Measurements from ENCODE around the gene ACOX1.

ACOX1 gene

DNA sequence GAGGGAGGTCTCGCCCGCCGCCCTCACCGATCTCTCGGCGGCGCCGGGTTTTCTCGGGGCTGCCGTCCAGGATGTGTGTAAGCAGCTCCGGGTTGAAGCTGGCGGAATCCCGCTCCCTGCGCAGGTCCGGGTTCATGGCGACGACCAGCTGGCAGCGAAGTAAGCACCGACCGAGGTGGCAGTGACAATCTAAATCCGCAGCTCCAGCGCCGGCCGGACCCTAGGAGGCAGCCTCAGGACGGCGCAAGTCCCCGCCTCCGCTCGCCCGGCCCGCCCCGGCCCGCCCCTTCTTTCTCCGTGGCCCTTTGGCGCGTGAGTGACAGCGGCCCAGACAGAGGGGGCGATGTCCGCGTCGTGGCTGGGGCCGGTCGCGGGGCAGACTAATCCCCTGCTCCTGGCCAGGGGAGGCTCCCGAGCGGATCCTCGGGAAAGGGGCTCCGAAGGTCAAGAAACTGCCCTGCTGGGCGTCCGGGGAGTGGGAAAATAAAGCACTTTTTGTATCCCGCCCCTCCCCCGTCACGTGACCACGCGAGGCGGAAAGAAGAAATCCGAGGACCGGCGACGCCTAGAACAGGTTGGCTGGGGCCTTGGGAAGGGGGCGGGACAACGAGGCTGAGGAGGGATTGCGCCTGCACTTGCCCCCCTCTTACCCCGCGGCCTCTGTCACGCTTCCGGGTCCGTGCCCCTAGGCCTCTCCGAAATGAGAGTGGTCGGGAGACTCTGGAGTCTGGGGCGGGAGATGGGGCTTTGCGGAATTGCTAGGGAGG is at the start of gene ACOX1, which contains the start of gene TEN1:
Gene ACOX1 (minus strand): TSS at position 229 of the 767 bp plus-strand sequence. CDS start 93 bp downstream, at position 136.
Gene TEN1 (plus strand): TSS at position 303 of the 767 bp plus-strand sequence. CDS start 6,953 bp downstream, outside the sequence.
- peak; percentile 88 for DNase-seq (ENCODE audit: low read depth)

DNA sequence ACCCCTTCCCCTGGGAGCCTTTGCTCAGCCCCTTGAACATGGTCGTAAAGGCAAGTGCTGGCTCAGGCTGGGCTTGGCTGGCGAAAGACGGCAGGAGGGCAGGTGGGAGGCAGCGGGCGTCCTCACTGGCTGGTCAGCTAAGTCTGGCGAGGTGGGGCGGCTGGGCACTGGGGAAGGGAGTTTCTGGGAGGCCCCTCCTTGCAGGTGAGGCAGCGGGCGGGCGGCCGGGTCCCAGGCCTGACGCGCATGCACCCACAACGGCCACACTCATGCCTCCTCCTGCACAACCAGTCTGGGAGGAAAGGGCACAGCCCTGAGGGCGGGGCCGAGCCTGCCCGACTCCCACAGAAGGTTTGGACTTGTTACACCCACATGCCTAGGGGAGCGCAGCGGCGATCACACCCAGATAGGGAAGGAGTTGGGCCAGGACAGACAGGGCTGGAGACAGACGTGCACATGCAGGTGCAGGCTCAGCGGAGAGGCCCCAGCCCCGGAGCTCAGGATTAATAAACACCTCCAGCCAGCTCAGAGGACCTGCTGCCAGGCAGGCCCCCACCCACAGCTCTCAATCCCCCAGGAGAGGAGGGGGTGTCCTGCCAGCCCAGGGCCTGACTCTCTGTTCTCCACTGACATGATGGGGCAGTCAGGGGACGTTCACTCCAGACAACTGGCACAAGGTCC is 48.3 kb upstream of the ACOX1 start, which contains the start of gene EVPL:
Gene EVPL (minus strand): TSS at position 148 of the 681 bp plus-strand sequence. CDS start 108 bp downstream, at position 40.
- DNase-seq (ENCODE audit: low read depth): no peak

DNA sequence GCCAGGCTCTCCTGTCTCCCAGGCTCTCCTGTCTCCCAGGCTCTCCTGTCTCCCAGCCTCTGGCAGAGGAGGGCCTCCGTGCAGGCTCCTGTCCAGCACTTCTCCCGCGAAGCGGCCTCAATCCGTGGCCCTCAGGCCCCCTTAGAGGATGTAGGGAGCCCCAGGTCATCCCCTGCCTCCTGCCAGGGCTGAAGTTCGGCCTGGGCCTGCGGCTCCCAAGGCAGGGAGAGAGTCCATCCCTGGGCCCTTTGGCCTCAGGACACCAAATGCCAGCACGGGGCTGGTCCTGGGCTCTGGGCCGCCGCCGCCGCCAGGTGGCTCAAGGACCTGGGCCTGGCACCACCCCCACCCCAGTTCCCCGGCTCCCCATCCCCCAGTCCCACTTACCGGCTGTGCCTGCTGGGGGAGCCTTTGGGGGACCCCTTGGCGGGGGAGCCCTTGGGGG is 47.8 kb upstream of the ACOX1 start:
- no peak for DNase-seq (ENCODE audit: low read depth)

DNA sequence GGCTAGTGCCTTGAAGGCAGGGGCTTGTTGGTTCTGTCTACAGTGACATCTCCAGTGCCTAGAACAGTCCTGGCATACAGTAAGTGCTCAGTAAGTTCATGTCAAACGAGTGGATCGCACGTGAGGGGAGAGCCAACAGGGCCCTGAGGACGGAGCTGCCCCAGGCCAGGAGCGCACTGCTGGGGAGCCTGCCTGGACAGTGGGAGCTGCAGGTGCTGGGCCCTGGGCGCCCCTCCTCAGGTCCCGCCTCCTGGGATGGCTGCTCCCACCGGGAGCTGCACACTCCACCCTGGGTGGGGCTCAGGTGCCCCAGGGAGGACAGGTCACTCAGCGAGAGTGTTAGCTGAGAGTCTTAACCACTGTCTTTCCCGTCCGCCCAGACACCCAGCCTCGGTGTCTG is 46.3 kb upstream of the ACOX1 start:
- no peak for DNase-seq (ENCODE audit: low read depth)

DNA sequence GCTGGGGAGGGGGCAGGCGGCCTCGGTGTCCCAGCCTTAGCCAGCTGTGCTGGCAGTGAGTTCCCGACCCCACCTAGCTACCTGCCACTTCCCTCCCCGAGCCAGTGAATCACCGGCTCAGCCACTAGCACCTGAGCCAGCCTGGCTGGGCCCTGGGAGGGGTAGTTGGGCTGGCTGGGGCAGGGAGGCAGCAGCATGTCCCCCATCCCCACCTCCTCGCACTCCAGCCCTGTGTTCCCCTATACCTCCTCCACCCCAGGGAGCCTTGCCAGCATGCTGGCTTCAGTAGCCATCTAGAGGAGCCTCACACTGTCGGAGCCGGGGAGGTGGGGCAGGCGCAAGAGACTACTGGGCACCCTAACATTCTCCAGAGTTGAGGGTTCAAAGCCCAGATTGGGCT is 45.4 kb upstream of the ACOX1 start:
- DNase-seq (ENCODE audit: low read depth): no peak

DNA sequence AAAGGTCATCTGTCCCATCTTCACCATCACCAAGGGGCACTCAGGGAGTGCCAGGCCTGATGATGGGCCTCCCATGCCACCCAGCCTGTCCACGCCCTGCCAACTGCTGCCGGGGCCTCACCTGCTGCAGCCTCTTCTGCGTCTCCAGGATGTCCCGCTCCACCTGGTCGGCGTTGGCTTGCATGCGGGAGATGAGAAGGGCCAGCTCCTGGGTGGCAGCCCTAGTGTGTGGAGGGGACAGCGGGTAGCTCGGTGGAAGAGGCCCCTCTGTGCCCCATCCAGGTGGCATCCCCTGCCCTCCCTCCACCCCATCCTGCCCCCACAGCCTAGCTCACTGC is 44.9 kb upstream of the ACOX1 start:
- DNase-seq (ENCODE audit: low read depth): no peak

DNA sequence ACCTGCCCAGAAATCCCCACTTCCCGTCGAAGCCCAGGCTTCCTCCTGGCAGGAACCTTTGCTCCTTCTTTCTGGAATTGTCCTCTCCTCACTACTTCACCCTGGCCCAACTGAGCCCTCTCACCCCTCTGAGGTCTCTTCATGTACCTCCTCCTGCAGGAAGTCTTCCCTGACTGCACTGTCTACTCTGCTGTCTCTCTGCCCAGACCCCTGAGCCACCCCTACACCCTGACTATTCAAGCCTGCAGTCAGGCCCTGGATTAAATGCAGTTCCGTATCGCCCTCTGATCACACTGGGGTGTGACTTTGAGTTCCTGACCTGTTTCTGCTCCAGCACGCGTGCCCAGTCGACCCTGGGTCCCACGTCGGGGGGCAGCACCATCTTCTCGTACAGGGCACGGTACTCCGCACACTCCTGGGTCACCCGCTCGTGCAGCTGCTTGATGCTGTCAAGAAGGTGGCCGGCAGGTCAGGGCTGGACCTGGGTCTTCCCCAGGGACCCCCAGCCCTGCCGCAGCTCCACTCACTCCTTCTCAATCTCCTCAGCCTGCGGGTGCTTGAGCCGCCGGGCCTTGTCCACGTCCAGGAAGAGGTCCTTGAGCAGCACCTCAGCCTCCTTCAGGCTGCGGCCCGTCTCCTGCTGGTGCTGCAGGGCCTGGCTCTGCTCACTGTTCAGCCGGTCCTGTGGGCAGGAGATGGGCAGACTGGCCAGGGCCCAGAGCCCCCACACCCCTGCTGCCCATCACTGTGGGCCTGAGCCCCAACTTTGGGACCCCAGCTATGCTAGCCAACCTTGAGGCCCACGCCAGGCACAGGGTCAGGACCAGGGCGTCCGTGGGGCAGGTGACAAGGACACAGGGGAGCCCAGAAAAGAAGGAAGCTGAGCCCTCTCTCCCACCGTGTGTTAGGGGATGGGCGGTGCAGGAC is 44.3 kb upstream of the ACOX1 start:
- DNase-seq (ENCODE audit: low read depth): no peak

DNA sequence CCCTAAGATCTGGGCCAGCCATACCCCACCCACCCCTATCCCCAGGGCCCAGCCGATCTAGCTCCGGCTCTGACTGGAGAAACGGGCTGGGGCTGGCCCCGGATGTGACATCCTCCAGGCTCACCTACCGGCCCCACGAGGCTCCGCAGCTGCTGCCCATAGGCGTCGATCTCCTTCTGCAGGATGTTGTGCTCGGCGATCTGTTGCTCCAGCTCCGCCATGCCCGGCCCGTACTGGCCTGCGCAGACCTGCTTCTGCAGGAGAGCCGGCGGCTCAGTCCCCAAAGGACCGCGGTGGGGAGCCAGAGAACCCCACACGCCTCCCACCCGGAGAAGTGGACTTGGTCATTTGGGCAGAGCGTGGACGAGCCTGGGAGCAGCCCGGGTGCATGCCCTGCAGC is 43.3 kb upstream of the ACOX1 start:
- no peak for DNase-seq (ENCODE audit: low read depth)

DNA sequence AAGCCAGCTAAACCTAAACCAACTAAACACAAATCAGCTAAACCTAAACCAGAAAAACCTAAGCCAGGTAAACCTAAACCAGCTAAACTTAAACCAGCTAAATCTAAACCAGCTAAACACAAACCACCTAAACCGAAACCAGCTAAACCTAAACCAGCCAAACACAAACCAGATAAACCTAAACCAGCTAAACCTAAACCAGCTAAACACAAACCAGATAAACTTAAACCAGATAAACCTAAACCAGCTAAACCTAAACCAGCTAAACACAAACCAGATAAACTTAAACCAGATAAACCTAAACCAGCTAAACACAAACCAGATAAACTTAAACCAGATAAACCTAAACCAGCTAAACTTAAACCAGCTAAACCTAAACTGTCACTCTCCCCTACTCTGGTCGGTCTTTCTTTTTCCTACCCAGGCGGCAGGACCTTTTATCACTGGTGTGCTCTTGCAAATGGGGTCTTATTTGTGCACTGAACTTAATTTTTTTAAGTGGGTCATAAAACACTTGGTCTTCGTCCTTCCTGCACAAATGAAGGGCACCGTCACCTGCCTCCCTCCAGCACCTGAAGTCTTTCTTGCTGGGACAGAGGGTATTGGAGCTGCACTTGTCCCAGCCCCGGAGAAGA is 41.0 kb upstream of the ACOX1 start:
- DNase-seq (ENCODE audit: low read depth): no peak

DNA sequence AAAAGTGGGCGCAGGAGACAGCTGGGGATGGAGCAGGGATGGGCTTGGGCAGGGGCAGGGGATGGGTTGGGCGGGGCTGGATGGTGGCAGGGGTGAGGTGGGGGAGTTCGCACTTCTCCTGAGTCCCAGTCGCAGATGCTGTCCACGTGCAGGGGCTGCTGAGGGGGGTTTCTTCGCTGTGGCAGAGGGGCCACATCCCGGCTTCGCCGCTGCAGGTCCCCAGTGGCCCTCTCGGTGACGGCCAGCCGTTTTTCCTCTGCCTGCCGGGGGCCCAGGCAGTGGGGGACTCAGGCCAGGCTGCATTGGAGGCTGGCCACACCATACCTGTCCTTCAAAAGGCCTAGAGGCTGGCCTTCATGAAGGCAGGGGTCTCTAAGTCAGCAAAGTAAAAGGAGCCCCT is 39.8 kb upstream of the ACOX1 start:
- no peak for DNase-seq (ENCODE audit: low read depth)

DNA sequence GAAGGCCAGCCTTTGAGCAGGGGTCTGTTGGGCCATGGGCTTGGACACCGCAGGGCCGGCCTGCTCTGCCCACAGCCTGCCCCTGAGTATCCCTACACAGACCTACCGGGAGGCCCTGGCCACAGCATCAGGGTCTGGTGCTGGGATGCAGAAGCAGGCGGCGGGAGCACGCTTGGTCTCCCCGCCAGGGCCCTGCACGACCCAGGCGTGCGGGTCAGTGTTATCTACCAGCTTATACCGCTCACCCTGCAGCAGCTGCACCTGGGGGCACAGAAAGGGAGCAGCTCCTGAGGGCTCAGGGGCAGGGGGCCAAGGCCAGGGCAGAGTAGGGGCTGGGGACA is 39.3 kb upstream of the ACOX1 start:
- no peak for DNase-seq (ENCODE audit: low read depth)

DNA sequence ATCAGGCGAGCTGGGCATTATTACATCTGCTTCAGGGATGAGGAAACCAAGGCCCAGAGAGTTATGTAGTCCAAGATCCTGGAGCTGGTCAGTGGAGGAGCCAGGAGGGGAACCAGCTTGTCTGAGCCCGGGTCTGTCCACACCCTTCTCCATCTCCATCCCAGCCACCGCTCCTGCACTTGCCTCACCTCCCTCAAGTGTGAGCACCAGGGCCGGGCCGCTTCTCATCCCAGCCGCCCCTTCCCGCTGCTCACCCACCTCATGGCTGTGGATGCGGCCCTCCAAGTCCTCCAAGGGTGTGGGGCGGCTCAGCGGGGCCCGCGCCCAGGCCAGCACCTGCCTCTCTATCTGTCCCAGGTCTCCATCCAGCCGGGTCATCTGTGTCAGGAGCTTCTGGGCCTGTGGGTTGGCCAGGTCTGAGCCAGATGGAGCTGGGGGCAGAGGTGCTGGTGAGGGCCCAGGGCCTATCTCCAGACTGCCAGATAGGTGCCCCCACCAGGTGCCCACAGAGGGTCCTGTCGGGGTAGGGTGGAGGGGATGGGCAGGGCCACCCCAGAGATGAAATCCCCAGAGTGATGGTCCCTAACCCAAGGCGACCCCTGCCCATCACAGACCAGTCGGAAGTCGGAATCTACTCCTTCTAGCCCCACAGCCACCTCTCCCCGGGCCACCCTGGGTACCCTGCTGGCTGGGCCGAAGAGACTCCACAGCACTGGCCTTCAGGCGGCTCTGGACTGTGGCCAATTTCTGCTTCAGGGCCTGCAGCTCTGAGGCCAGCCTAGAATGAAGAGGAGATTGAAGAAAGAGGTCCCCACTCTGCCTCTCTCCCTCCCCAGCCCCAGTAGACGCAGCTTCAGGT is 38.7 kb upstream of the ACOX1 start:
- no peak for DNase-seq (ENCODE audit: low read depth)

DNA sequence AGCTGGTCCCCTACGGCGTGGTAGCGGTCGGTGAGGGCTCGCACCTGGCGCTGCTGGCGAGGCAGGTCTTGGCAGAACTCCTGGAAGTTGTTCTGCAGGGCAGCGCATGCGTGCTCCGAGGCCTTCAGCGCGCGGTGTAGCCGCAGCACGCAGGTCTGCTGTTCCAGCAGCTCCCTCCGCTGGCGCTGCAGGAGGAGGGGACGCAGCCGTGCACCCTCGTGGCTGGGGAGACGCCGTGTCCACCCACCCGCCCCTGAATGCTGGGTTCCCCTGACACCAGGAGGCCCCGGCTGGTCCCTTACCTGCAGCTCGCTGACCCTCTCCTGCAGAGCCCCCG is 35.9 kb upstream of the ACOX1 start:
- DNase-seq (ENCODE audit: low read depth): no peak

DNA sequence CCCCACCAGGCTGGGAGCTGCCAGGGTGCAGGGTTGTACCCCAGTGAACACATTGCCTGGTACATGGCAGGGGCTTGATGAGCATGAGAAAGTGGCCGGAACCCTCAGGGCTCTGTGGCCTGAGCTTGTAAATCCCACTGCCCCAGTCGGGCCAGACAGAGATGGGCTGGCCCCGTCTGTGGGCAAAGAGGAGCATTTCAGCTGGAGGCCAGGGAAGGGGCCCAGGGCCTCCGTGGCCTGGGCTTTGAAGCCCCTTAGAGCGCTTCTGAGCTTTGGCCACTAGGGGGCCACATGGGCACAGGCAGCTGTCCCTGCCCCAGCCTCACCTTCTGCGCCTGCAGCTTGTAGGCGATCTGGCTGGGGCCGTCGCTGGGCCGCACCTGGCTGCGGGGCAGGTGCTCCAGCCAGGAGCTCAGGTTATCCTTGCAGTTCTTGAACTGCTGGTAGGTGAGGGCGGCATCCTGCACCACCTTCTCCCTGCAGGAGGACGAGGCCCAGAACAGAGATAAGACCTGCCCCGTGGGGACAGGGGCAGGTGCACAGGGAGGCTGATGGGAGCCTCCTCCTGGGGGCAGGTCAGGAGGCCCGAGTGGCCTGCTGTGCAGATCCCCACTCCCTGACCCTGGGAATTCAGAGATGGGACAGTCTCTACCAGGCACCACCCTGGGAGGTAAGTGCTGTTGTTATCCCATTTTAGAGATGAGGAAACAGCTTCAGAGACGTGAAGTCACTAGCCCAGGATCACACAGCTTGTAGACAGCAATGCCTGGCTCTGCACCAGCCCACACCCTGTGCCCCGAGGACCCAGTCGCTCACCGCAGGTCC is 35.3 kb upstream of the ACOX1 start:
- DNase-seq (ENCODE audit: low read depth): peak; percentile 58

DNA sequence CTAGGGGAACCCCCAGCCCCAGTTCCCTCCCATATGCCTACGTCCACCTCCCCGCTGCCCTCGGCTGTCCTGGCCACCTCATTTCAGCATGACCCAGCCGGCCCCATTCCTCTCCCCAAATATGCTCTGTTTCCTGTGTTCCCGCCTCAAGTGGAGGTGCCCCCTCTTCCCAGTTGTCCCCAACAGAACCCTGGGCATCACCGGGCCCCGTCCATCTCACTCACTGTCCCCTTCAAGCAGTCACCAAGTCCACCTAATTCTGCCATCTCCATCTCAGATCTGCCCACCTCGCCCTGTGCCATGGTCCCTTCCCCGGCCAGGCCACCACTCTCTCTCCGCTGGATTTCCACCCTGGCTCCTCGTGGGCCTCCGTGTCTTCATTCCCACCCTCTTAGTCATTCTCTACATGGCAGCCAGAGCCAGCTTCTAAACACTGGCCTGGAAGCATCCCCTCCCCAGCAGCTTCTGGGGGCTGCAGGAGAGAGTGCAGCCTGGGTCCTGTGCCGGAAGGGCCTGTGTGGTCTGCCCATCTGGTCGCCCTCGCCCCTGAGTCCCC is 34.5 kb upstream of the ACOX1 start:
- no peak for DNase-seq (ENCODE audit: low read depth)

DNA sequence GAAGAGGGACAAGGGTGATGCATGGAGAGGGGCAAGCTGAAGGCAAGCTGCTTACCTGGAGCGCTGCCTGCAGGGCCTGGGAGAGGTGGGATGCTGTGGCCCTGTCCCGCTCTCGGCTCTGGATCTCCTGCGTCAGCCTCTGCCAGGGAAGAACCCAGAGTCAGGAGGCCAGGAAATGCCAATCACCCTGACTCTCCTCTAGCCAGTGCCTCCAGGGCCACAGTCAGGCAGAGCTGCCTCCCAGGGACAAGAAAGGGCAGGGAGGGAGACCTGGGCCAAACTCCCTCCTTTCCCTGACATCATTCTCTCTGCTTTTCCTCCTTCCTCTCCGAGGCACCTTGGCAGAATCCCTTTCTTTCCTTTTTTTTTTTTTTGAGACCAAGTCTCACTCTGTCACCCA is 33.0 kb upstream of the ACOX1 start:
- DNase-seq (ENCODE audit: low read depth): no peak

DNA sequence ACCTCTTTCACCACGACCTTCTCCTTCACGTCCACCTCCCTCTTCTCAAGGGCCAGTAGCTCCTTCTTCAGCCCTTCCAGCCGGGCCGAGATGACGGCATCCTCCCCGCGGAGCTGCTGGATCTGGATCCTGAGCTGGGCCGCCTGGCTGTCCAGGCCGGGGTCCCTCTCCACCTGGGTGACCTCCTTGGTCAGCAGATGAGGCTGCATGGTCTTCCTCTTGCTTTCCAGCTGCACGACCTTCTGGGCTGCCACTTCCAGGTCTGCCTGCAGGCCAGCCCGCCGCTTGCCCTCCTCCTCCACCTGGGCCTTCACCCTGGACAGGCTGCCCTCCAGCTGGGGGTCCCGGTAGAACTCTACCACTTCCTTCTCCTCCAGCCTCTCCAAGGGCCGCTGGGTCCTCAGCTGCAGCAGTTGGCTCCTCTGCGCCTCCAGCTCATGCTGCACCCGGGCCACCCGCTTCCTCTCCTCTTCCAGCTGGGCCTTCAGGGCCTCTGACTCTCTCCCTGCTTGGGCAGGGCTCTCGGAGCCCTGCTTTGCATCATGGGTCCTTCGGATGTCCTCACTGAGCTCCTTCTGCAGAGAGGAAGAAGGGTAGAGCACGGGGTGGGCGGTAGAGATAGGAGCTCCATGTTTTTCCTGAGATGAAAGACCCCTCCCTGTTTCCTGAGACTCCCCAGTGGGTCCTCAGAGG is 31.1 kb upstream of the ACOX1 start:
- DNase-seq (ENCODE audit: low read depth): no peak

DNA sequence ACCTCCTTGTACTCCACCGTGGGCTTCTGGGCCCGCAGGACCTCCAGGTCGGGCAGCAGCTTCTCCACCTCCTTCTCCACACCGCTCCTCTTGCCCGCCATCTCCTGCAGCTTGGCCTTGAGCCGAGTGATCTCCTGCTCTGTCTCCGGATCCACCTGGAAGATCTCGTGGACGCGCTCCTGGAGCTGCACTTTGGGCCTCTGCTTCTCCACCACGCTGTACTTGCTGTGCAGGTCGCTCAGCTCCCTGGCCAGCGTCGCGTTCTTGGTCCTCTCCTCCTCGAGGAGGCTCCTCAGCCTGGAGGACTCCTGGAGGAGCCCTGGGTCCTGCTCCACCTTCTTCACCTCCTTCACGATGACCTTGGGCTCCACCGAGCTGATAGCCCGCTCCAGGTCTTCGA is 30.5 kb upstream of the ACOX1 start:
- no peak for DNase-seq (ENCODE audit: low read depth)
